ENCODE results near the gene IGF1R.

IGF1R gene

GRCh38 chr15:98834976-98835375 lies 186.6 kb downstream of the IGF1R start:
- no peaks in the 10 kb centered on the region for H3K79me2 ChIP-seq (ENCODE audit: insufficient read depth, low read length)
- H3K4me2 ChIP-seq (ENCODE audit: low read depth, low read length, poor library complexity, severe bottlenecking) = no peak overlapping the region
- H4K20me1 ChIP-seq (ENCODE audit: low read depth, low read length) = no peaks in the 10 kb centered on the region
- H2AFZ ChIP-seq (ENCODE audit: low read depth, low read length, severe bottlenecking) = no peak overlapping the region
- H3K27ac ChIP-seq (ENCODE audit: low read depth, low read length) = no peak overlapping the region
- H3F3A ChIP-seq (ENCODE audit: insufficient read depth) = no peaks in the 10 kb centered on the region
- H3K9me3 ChIP-seq (ENCODE audit: insufficient read depth, low read length) = peaks cover 10% of the 10 kb centered on the region; the same call in 1 of the 2 replicates
- H3K36me3 ChIP-seq (ENCODE audit: low read length) = no peaks in the 10 kb centered on the region; the same call in 1 of the 2 replicates
- no peaks in the 10 kb centered on the region for H3K9me2 ChIP-seq (replicated peaks; ENCODE audit: insufficient read depth, low read length)
- H3K4me3 ChIP-seq (ENCODE audit: insufficient read depth, low read length, poor library complexity, severe bottlenecking) = no peak overlapping the region
- H3K27me3 ChIP-seq (ENCODE audit: low read length) = no peaks in the 10 kb centered on the region
- no peak for TF ChIP-seq CTCF (IDR thresholded peaks at IDR 0.05; ENCODE audit: insufficient read depth, low read length, poor library complexity, severe bottlenecking)
- TF ChIP-seq EZH2phosphoT487 (conservative IDR thresholded peaks at IDR 0.05; ENCODE audit: low read length) = no peak
- no peak overlapping the region for H3K9ac ChIP-seq (ENCODE audit: low read length)

- Histone ChIP-seq H3F3A (ENCODE audit: insufficient read depth) (no peaks in the 10 kb centered on the region), H2AFZ (ENCODE audit: low read depth, low read length, severe bottlenecking) (no peak overlapping the region), H3K9me2 (replicated peaks; ENCODE audit: insufficient read depth, low read length) (no peaks in the 10 kb centered on the region), H3K27ac (ENCODE audit: low read depth, low read length) (no peak overlapping the region), H3K27me3 (ENCODE audit: low read length) (no peaks in the 10 kb centered on the region), H3K36me3 (ENCODE audit: low read length) (no peaks in the 10 kb centered on the region; the same call in 1 of the 2 replicates), H3K79me2 (ENCODE audit: insufficient read depth, low read length) (no peaks in the 10 kb centered on the region), H3K4me2 (ENCODE audit: low read depth, low read length, poor library complexity, severe bottlenecking) (no peak overlapping the region), H3K9ac (ENCODE audit: low read length) (no peak overlapping the region), H4K20me1 (ENCODE audit: low read depth, low read length) (no peaks in the 10 kb centered on the region), H3K4me3 (ENCODE audit: insufficient read depth, low read length, poor library complexity, severe bottlenecking) (no peak overlapping the region), H3K9me3 (ENCODE audit: insufficient read depth, low read length) (0 out of 2 replicates have a peak, but pooled peaks cover 6% of the 10 kb centered on the region)
- TF ChIP-seq EZH2phosphoT487 (conservative IDR thresholded peaks at IDR 0.05; ENCODE audit: low read length) (no peak), CTCF (IDR thresholded peaks at IDR 0.05; ENCODE audit: insufficient read depth, low read length, poor library complexity, severe bottlenecking) (no peak)
Measured at GRCh38 chr15:98835876-98836275, 187.5 kb downstream of the IGF1R start.

GRCh38 chr15:98838387-98839259 lies 190.3 kb downstream of the IGF1R start:
- Histone ChIP-seq H3K9ac (ENCODE audit: low read length) (no peak overlapping the region), H2AFZ (ENCODE audit: low read depth, low read length, severe bottlenecking) (no peak overlapping the region), H3K4me3 (ENCODE audit: insufficient read depth, low read length, poor library complexity, severe bottlenecking) (no peak overlapping the region), H3K27ac (ENCODE audit: low read depth, low read length) (no peak overlapping the region), H3K79me2 (ENCODE audit: insufficient read depth, low read length) (no peaks in the 10 kb centered on the region), H3K27me3 (ENCODE audit: low read length) (no peaks in the 10 kb centered on the region), H3K4me2 (ENCODE audit: low read depth, low read length, poor library complexity, severe bottlenecking) (no peak overlapping the region), H3K9me2 (replicated peaks; ENCODE audit: insufficient read depth, low read length) (no peaks in the 10 kb centered on the region), H3K9me3 (ENCODE audit: insufficient read depth, low read length) (no peaks in the 10 kb centered on the region), H4K20me1 (ENCODE audit: low read depth, low read length) (0 out of 2 replicates have a peak, but pooled peaks cover under 1% of the 10 kb centered on the region), H3K36me3 (ENCODE audit: low read length) (no peaks in the 10 kb centered on the region), H3F3A (ENCODE audit: insufficient read depth) (no peaks in the 10 kb centered on the region)
- TF ChIP-seq CTCF (IDR thresholded peaks at IDR 0.05; ENCODE audit: insufficient read depth, low read length, poor library complexity, severe bottlenecking) = no peak
- no peak for TF ChIP-seq EZH2phosphoT487 (conservative IDR thresholded peaks at IDR 0.05; ENCODE audit: low read length)
